ENCODE results near the gene PTGES3. TPM values are rescaled to one million over a fixed set of nuclear protein-coding genes. Genes with fewer than 3 reads are reported as not detected.
A peak's percentile ranks its signal among the peaks of the same experiment; 100 is the strongest.
"Not testable (repeated sequence)": the region's sequence is repeated elsewhere in the genome, so short reads cannot be mapped to it uniquely, and the experiment has no call there.

Gene PTGES3
- polyA plus RNA-seq, 2 of the 4 experiments (the other 2 are of a cell fraction): 272 to 406 TPM

GRCh38 chr12:56688129-56688845 lies at the start of gene PTGES3 (continued):
- TF ChIP-seq PHF8 (IDR thresholded peaks at IDR 0.05; ENCODE audit: borderline replicate concordance, low read depth) (peak; percentile 95), NFE2L2 (conservative IDR thresholded peaks at IDR 0.05; ENCODE audit: low read length) (peak; percentile 81)

GRCh38 chr12:56728139-56728861 lies 40.2 kb upstream of the PTGES3 start:
- FAIRE-seq (no peak), ATAC-seq (no peak), DNase-seq (ENCODE audit: low read depth in 1 of 2, low spot score in 1 of 2) (no peak)
- 96% methylated on average over 11 of the region's 11 CpGs for WGBS (ENCODE audit: missing lambda C conversion rate)
- H3K4me3 ChIP-seq: no peak overlapping the region
- TF ChIP-seq RFX5 (IDR thresholded peaks at IDR 0.05): no peak
- no peak for TF ChIP-seq NPAS2 (CRISPR knock-in tag; IDR thresholded peaks at IDR 0.05; ENCODE audit: borderline replicate concordance)
- TF ChIP-seq MAFK (IDR thresholded peaks at IDR 0.05; ENCODE audit: partially characterized antibody): no peak
- TF ChIP-seq RCOR1 (IDR thresholded peaks at IDR 0.05; ENCODE audit: low read depth, low read length): no peak
- no peak for TF ChIP-seq GATA3 (IDR thresholded peaks at IDR 0.05; ENCODE audit: borderline replicate concordance)
- TF ChIP-seq RAD21 (conservative IDR thresholded peaks at IDR 0.05 in 1 of 2, IDR thresholded peaks at IDR 0.05 in 1 of 2): no peak
- no peak for TF ChIP-seq RNF2 (IDR thresholded peaks at IDR 0.05; ENCODE audit: borderline replicate concordance, low read depth)
- no peak for TF ChIP-seq KDM1A (IDR thresholded peaks at IDR 0.05; ENCODE audit: low read depth)
- TF ChIP-seq HES2 (IDR thresholded peaks at IDR 0.05): no peak
- no peak for TF ChIP-seq CBX2 (IDR thresholded peaks at IDR 0.05; ENCODE audit: borderline replicate concordance, low read depth)
- no peak for TF ChIP-seq CBX8 (IDR thresholded peaks at IDR 0.05)
- TF ChIP-seq CHD4 (IDR thresholded peaks at IDR 0.05; ENCODE audit: borderline replicate concordance): no peak
- TF ChIP-seq ZSCAN20 (CRISPR knock-in tag; IDR thresholded peaks at IDR 0.05): no peak
- TF ChIP-seq KDM5A (IDR thresholded peaks at IDR 0.05): no peak
- no peak for TF ChIP-seq ZFP36 (IDR thresholded peaks at IDR 0.05; ENCODE audit: borderline replicate concordance, partially characterized antibody)
- no peak for TF ChIP-seq ELK1 (IDR thresholded peaks at IDR 0.05; ENCODE audit: low read depth, low read length)
- TF ChIP-seq PBX3 (IDR thresholded peaks at IDR 0.05): no peak
- no peak for TF ChIP-seq CHD2 (IDR thresholded peaks at IDR 0.05; ENCODE audit: low read length, partially characterized antibody)
- no peak for TF ChIP-seq ATOH8 (CRISPR knock-in tag; IDR thresholded peaks at IDR 0.05; ENCODE audit: low read depth)
- H3K4me1 ChIP-seq: peaks cover 3% of the 10 kb centered on the region
- no peaks in the 10 kb centered on the region for H3K9me3 ChIP-seq
- CTCF ChIA-PET: interaction anchor here (0.6 to 2.7 kb wide), 5 partner anchors 17 to 266 kb away, joined by 3 to 8 read pairs (median 3); a partner anchor contains a TSS
- no peak overlapping the region for H3K27ac ChIP-seq
- POLR2A ChIA-PET: no interaction called here
- no peak overlapping the region for H3K4me2 ChIP-seq

- not testable (repeated sequence) for H3K9me3 ChIP-seq; ATAC-seq; FAIRE-seq; DNase-seq (ENCODE audit: low read depth in 1 of 2, low spot score in 1 of 2); H3K4me3 ChIP-seq
- WGBS (ENCODE audit: missing lambda C conversion rate): 97% methylated on average over 15 of the region's 15 CpGs
- H3K27ac ChIP-seq: peak overlapping the region; percentile 96 to 99; a peak in 4 of 6 replicates
- CTCF ChIA-PET: interaction anchor here (0.6 to 2.7 kb wide), 10 partner anchors 9 to 282 kb away, joined by 3 to 8 read pairs (median 5); partner anchors contain the start of gene RBMS2
- POLR2A ChIA-PET: interaction anchor here (1.0 to 3.2 kb wide), 5 partner anchors 9 to 385 kb away, joined by 3 to 72 read pairs (median 10); partner anchors contain the start of genes PTGES3 and STAT6
- H3K4me1 ChIP-seq: peaks cover 23% of the 10 kb centered on the region
- H3K4me2 ChIP-seq: peak overlapping the region; percentile 64
Observed at GRCh38 chr12:56726196-56726675, 38.2 kb upstream of the PTGES3 start.

Measured in A549 (cell line).